Fibroblast of villous mesenchyme (primary cell): ENCODE results near the gene HADHA. TPM values are rescaled to one million over a fixed set of nuclear protein-coding genes. Genes with fewer than 3 reads are reported as not detected.

ENCODE experiments used
- DNase-seq: peaks from one replicate; pipeline ENCODE4 v3.0.0-alpha.2; 2010; ENCODE audit warnings: low read depth
- H3K4me3 ChIP-seq: 2 replicates; pipeline ENCODE4 v1.5.1; 2011; ENCODE audit warnings: low read depth, mild to moderate bottlenecking, low read length
- CTCF ChIP-seq: IDR thresholded peaks from 2 replicates; pipeline ENCODE4 v1.5.1; 2012; ENCODE audit warnings: low read depth, mild to moderate bottlenecking, low read length; ENCODE audit not compliant: insufficient read depth
- total RNA-seq: library from RNA; depleted of rRNA; stranded (reverse); fragments of >200 nt; gene quantifications from 2 replicates; pipeline ENCODE4 v1.2.3, GENCODE V29; 2012

The HADHA gene
- total RNA-seq, 1 donor, result 122 TPM

GRCh38 chr2:26144953-26145680 is 99.3 kb downstream of the HADHA start:
- no peak overlapping the region for H3K4me3 ChIP-seq
- TF ChIP-seq CTCF, result peak; percentile 80
- peak; percentile 67 for DNase-seq

- H3K4me3 ChIP-seq, result no peak overlapping the region
- TF ChIP-seq CTCF, result no peak
- DNase-seq, result peak; percentile 20
Measured at GRCh38 chr2:26144031-26144430, 100.4 kb downstream of the HADHA start.

GRCh38 chr2:26141145-26141769 is 103.2 kb downstream of the HADHA start:
- no peak overlapping the region for H3K4me3 ChIP-seq
- TF ChIP-seq CTCF, result no peak
- DNase-seq, result no peak

Other genes starting within 250 kb of the HADHA start
- gene RAB10, start 210.5 kb downstream of the HADHA start, total RNA-seq, result 103 and 128 TPM in 2 replicates
- 0.97 and 2.2 TPM in 2 replicates for gene GAREM2, start 71.5 kb downstream of the HADHA start, total RNA-seq
- gene HADHB, start 307 bp upstream of the HADHA start, total RNA-seq, result 80.5 and 106 TPM in 2 replicates
- gene SELENOI, start 101.5 kb upstream of the HADHA start, total RNA-seq, result 17.4 and 34.1 TPM in 2 replicates
- gene ADGRF3, start 102.2 kb upstream of the HADHA start, total RNA-seq, result under 0.01 TPM in 2 replicates
- gene DRC1, start 157.3 kb upstream of the HADHA start, total RNA-seq, result 0.64 TPM in 1 of 2 replicates, not detected in the other
- gene OTOF, start 233.5 kb upstream of the HADHA start, total RNA-seq, result under 0.01 TPM in 2 replicates